D721Med (cell line): Measurements from ENCODE around the gene LRRC42.

Source experiments
- DNase-seq: peaks from one replicate; pipeline ENCODE4 v3.0.0; 2011; ENCODE audit warnings: low spot score; ENCODE audit not compliant: insufficient read length
- FAIRE-seq: peaks from 2 replicates; lab custom pipeline; 2011; peaks lifted over from hg19 to GRCh38; lab: Jason Lieb, UNC
- CTCF ChIP-seq: IDR thresholded peaks from 2 replicates; pipeline ENCODE4 v1.5.1; 2012; ENCODE audit warnings: mild to moderate bottlenecking, control low read depth; ENCODE audit not compliant: insufficient read depth; ENCODE audit errors: missing control alignments

Gene LRRC42

GRCh38 chr1:53929246-53929960 lies 16.7 kb upstream of the LRRC42 start:
- FAIRE-seq: no peak

GRCh38 chr1:53930932-53931331 lies 15.2 kb upstream of the LRRC42 start:
- no peak for FAIRE-seq
- TF ChIP-seq CTCF: no peak
- DNase-seq: no peak

More at GRCh38 chr1:53929246-53929960, 16.7 kb upstream of the LRRC42 start:
- no peak for TF ChIP-seq CTCF
- DNase-seq: no peak

DNA sequence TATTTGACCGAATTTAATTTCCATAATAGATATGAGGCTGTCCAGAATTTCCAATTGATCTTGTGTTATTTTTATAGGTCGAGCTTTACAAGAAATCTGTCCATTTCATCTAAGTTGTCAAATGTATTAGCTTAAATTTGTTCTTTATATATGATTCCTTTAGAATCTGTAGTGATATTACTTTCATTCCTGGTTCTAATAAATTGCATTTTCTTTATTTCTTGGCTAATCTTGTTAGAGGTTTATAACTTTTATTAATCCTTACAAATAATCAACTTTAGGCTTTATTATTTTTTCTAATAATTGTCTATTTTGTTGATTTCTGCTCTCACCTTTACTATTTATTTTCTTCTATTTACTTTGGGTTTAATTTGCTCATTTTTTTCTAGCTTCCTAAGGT lies 14.6 kb upstream of the LRRC42 start:
- no peak for TF ChIP-seq CTCF
- FAIRE-seq: no peak
- no peak for DNase-seq

DNA sequence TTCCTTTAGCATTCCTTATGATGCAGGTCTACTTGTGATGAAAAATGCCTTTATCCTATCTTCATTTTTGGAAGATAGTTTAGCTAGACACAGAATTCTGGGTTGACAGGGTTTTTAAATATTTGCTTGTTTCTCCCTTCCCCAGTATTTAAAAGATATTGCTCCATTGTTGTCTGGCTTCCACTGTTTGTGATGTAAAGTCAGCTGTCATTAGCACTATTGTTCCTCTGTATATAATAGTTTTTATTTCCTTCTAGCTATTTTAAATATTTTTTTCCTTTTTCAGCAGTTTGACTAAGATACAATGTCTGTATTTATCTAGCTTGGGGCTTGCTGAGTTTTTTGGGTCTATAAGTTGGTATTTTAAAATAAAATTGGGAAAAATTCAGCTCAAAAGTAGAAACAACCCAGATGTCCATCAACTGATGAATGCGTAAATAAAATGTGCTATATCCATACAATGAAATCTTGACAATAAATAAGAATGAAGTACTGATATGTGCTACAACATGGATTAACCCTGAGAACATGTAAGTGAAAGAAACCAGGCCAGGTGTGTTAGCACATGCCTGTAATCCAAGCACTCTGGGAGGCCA lies 11.9 kb upstream of the LRRC42 start:
- no peak for FAIRE-seq
- no peak for TF ChIP-seq CTCF
- no peak for DNase-seq

- TF ChIP-seq CTCF: no peak
These were observed 9.7 kb upstream of the LRRC42 start for GRCh38 chr1:53936430-53936829.

GRCh38 chr1:53938136-53938830 lies 7.9 kb upstream of the LRRC42 start:
- DNase-seq: no peak
- TF ChIP-seq CTCF: no peak
- no peak for FAIRE-seq

More at GRCh38 chr1:53936430-53936829, 9.7 kb upstream of the LRRC42 start:
- DNase-seq (no peak), FAIRE-seq (no peak)
